ENCODE data around the gene CHMP4B.

Gene CHMP4B

GRCh38 chr20:33798444-33798843 is 12.7 kb upstream of the CHMP4B start:
- POLR2A ChIA-PET (ENCODE audit: low non-redundant PET), result no interaction called here

GRCh38 chr20:33803921-33804337 is 7.2 kb upstream of the CHMP4B start:
- no peak for TF ChIP-seq CTCF (conservative IDR thresholded peaks at IDR 0.05; ENCODE audit: low read depth)
- CTCF ChIA-PET, result interaction anchor here (0.7 kb wide), 1 partner anchor 342 kb away, joined by 6 read pairs; no protein-coding TSS in a partner anchor
- peak; percentile 86 for DNase-seq (ENCODE audit: low spot score)

More at GRCh38 chr20:33798444-33798843, 12.7 kb upstream of the CHMP4B start:
- H3K27ac ChIP-seq, result no peak overlapping the region
- TF ChIP-seq CTCF (conservative IDR thresholded peaks at IDR 0.05; ENCODE audit: low read depth), result no peak
- no peak for DNase-seq (ENCODE audit: low spot score)
- CTCF ChIA-PET, result interaction anchor here (1.0 kb wide), 1 partner anchor 14 kb away, joined by 5 read pairs; no protein-coding TSS in a partner anchor

GRCh38 chr20:33808388-33808787 is 2.8 kb upstream of the CHMP4B start:
- CTCF ChIA-PET, result no interaction called here
- no peak for TF ChIP-seq CTCF (conservative IDR thresholded peaks at IDR 0.05; ENCODE audit: low read depth)
- no peak for DNase-seq (ENCODE audit: low spot score)
- POLR2A ChIA-PET (ENCODE audit: low non-redundant PET), result no interaction called here
- H3K27ac ChIP-seq, result no peak overlapping the region

More at GRCh38 chr20:33803921-33804337, 7.2 kb upstream of the CHMP4B start:
- POLR2A ChIA-PET (ENCODE audit: low non-redundant PET), result no interaction called here
- H3K27ac ChIP-seq, result peak overlapping the region; percentile 44

- CTCF ChIA-PET, result interaction anchor here (0.6 to 0.7 kb wide), 3 partner anchors 18 to 403 kb away, joined by 3 to 4 read pairs (median 3); no protein-coding TSS in a partner anchor
- no peak for TF ChIP-seq CTCF (conservative IDR thresholded peaks at IDR 0.05; ENCODE audit: low read depth)
- H3K27ac ChIP-seq, result no peak overlapping the region
- no peak for DNase-seq (ENCODE audit: low spot score)
- POLR2A ChIA-PET (ENCODE audit: low non-redundant PET), result interaction anchor here (0.8 kb wide), 1 partner anchor 78 kb away, joined by 6 read pairs; no protein-coding TSS in a partner anchor
These were observed 889 bp upstream of the CHMP4B start for GRCh38 chr20:33810259-33810658.

GRCh38 chr20:33811776-33812151 is 616 bp downstream of the CHMP4B start:
- no peak for TF ChIP-seq CTCF (conservative IDR thresholded peaks at IDR 0.05; ENCODE audit: low read depth)
- peak overlapping the region; percentile 93 for H3K27ac ChIP-seq
- ChIA-PET CTCF (interaction anchor here (0.6 to 2.2 kb wide), 7 partner anchors 14 to 258 kb away, joined by 3 to 15 read pairs (median 5); partner anchors contain the start of gene ZNF341), POLR2A (ENCODE audit: low non-redundant PET) (interaction anchor here (0.6 to 1.4 kb wide), 3 partner anchors 11 to 22 kb away, joined by 3 to 5 read pairs (median 4); no protein-coding TSS in a partner anchor)
- peak; percentile 30 for DNase-seq (ENCODE audit: low spot score)

- POLR2A ChIA-PET (ENCODE audit: low non-redundant PET), result interaction anchor here (0.6 to 1.0 kb wide), 5 partner anchors 10 to 271 kb away, joined by 3 to 4 read pairs (median 4); no protein-coding TSS in a partner anchor
- peak overlapping the region; percentile 93 for H3K27ac ChIP-seq
- TF ChIP-seq CTCF (conservative IDR thresholded peaks at IDR 0.05; ENCODE audit: low read depth), result no peak
These were observed 1.2 kb downstream of the CHMP4B start for GRCh38 chr20:33812152-33812849.

More at GRCh38 chr20:33812152-33812849, 1.2 kb downstream of the CHMP4B start:
- DNase-seq (ENCODE audit: low spot score), result peak; percentile 97
- CTCF ChIA-PET, result interaction anchor here (0.8 to 2.2 kb wide), 5 partner anchors 14 to 257 kb away, joined by 4 to 15 read pairs (median 6); partner anchors contain the start of gene ZNF341

Data from RWPE1 (cell line).